Ishikawa (cell line): ENCODE data around the gene ARHGEF39.
A peak's percentile ranks its signal among the peaks of the same experiment; 100 is the strongest.

Experiments used
- CEBPB ChIP-seq: IDR thresholded peaks from 2 replicates; pipeline ENCODE4 v1.6.1; 2012
- CREB1 ChIP-seq: IDR thresholded peaks from 2 replicates; pipeline ENCODE4 v1.6.1; 2012; ENCODE audit warnings: low read depth
- EGR1 ChIP-seq: IDR thresholded peaks from 2 replicates; pipeline ENCODE4 v1.6.1; 2012
- EP300 ChIP-seq: IDR thresholded peaks from 2 replicates; pipeline ENCODE4 v1.6.1; 2012; ENCODE audit warnings: borderline replicate concordance
- FOXM1 ChIP-seq: IDR thresholded peaks from 2 replicates; pipeline ENCODE4 v1.6.1; 2012; ENCODE audit warnings: low read depth, borderline replicate concordance
- MAX ChIP-seq: IDR thresholded peaks from 2 replicates; pipeline ENCODE4 v1.6.1; 2012
- NFIC ChIP-seq: IDR thresholded peaks from 2 replicates; pipeline ENCODE4 v1.6.1; 2012
- RAD21 ChIP-seq: IDR thresholded peaks from 2 replicates; pipeline ENCODE4 v1.6.1; 2012; ENCODE audit warnings: low read depth
- REST ChIP-seq: IDR thresholded peaks from 2 replicates; pipeline ENCODE4 v1.6.1; 2012; ENCODE audit warnings: low read depth, mild to moderate bottlenecking
- TAF1 ChIP-seq: IDR thresholded peaks from 2 replicates; pipeline ENCODE4 v1.6.1; 2012; ENCODE audit warnings: low read depth, mild to moderate bottlenecking
- TCF12 ChIP-seq: IDR thresholded peaks from 2 replicates; pipeline ENCODE4 v1.6.1; 2012; ENCODE audit warnings: low read depth
- TEAD4 ChIP-seq: IDR thresholded peaks from 2 replicates; pipeline ENCODE4 v1.6.1; 2012
- USF1 ChIP-seq: IDR thresholded peaks from 2 replicates; pipeline ENCODE4 v1.6.1; 2012
- YY1 ChIP-seq: IDR thresholded peaks from 2 replicates; pipeline ENCODE4 v1.6.1; 2012; ENCODE audit warnings: low read depth
- ZBTB7A ChIP-seq: IDR thresholded peaks from 2 replicates; pipeline ENCODE4 v1.6.1; 2012; ENCODE audit warnings: low read depth

Gene ARHGEF39

GRCh38 chr9:35700031-35700430 is 35.0 kb upstream of the ARHGEF39 start:
- TF ChIP-seq USF1 (no peak), YY1 (no peak), CREB1 (no peak), TCF12 (no peak), TEAD4 (no peak), EP300 (no peak), FOXM1 (no peak), NFIC (no peak), REST (no peak), TAF1 (no peak), ZBTB7A (no peak), CEBPB (no peak), MAX (no peak), RAD21 (no peak), EGR1 (no peak)

GRCh38 chr9:35698231-35698630 is 33.2 kb upstream of the ARHGEF39 start:
- TF ChIP-seq REST: no peak
- no peak for TF ChIP-seq MAX
- no peak for TF ChIP-seq TCF12
- TF ChIP-seq ZBTB7A: no peak
- TF ChIP-seq CEBPB: no peak
- TF ChIP-seq EGR1: no peak
- TF ChIP-seq RAD21: no peak
- no peak for TF ChIP-seq EP300
- TF ChIP-seq CREB1: no peak
- TF ChIP-seq NFIC: no peak
- no peak for TF ChIP-seq FOXM1
- no peak for TF ChIP-seq TEAD4
- no peak for TF ChIP-seq YY1
- no peak for TF ChIP-seq USF1
- TF ChIP-seq TAF1: no peak

GRCh38 chr9:35697486-35697885 is 32.5 kb upstream of the ARHGEF39 start:
- TF ChIP-seq REST: no peak
- no peak for TF ChIP-seq EGR1
- TF ChIP-seq YY1: no peak
- no peak for TF ChIP-seq ZBTB7A
- TF ChIP-seq MAX: no peak
- no peak for TF ChIP-seq EP300
- no peak for TF ChIP-seq CEBPB
- TF ChIP-seq NFIC: no peak
- no peak for TF ChIP-seq FOXM1

- TF ChIP-seq RAD21 (peak; percentile 63), TEAD4 (no peak)
These were observed 31.7 kb upstream of the ARHGEF39 start for GRCh38 chr9:35696520-35697215.
